Stimulated activated CD4-positive, alpha-beta T cell treated with anti-CD3 and anti-CD28 coated beads, Interleukin-2, amount 100 ng/mL, for 4 hours (primary cell): ENCODE data around the gene SLC6A4.

Source experiments
- DNase-seq: peaks from one replicate; pipeline ENCODE4 v3.0.0-alpha.2; 2020; ENCODE audit warnings: low read depth

Gene SLC6A4

GRCh38 chr17:30235386-30236296, at the start of gene SLC6A4:
Gene SLC6A4, minus strand, starts transcription at chr17:30235697. Its CDS starts 13,739 bp downstream, at chr17:30221958.
- DNase-seq: no peak

- no peak for DNase-seq
These were observed 43.7 kb upstream of the SLC6A4 start for GRCh38 chr17:30279156-30279555.

GRCh38 chr17:30278032-30278431, 42.5 kb upstream of the SLC6A4 start:
- DNase-seq: no peak

GRCh38 chr17:30275911-30276310, 40.4 kb upstream of the SLC6A4 start:
- no peak for DNase-seq

- no peak for DNase-seq
These were observed 39.4 kb upstream of the SLC6A4 start for GRCh38 chr17:30274887-30275286.

GRCh38 chr17:30273373-30273772, 37.9 kb upstream of the SLC6A4 start:
- no peak for DNase-seq

- DNase-seq: no peak
These were observed 35.6 kb upstream of the SLC6A4 start for GRCh38 chr17:30271102-30271501.

- no peak for DNase-seq
These were observed 32.1 kb upstream of the SLC6A4 start for GRCh38 chr17:30267625-30268024.

GRCh38 chr17:30263552-30264333, 28.2 kb upstream of the SLC6A4 start:
- DNase-seq: no peak

- no peak for DNase-seq
These were observed 21.4 kb upstream of the SLC6A4 start for GRCh38 chr17:30256756-30257506.

GRCh38 chr17:30254150-30254549, 18.7 kb upstream of the SLC6A4 start:
- DNase-seq: no peak

GRCh38 chr17:30253312-30253711, 17.8 kb upstream of the SLC6A4 start:
- no peak for DNase-seq

GRCh38 chr17:30251931-30252330, 16.4 kb upstream of the SLC6A4 start:
- DNase-seq: no peak

GRCh38 chr17:30249460-30249859, 14.0 kb upstream of the SLC6A4 start:
- no peak for DNase-seq

- no peak for DNase-seq
These were observed 13.3 kb upstream of the SLC6A4 start for GRCh38 chr17:30248786-30249185.

- no peak for DNase-seq
These were observed 11.0 kb upstream of the SLC6A4 start for GRCh38 chr17:30246460-30246859.

- no peak for DNase-seq
These were observed 9.4 kb upstream of the SLC6A4 start for GRCh38 chr17:30244853-30245385.

GRCh38 chr17:30243568-30243967, 8.1 kb upstream of the SLC6A4 start:
- DNase-seq: no peak

- no peak for DNase-seq
These were observed 7.5 kb upstream of the SLC6A4 start for GRCh38 chr17:30243002-30243401.

- no peak for DNase-seq
These were observed 5.6 kb upstream of the SLC6A4 start for GRCh38 chr17:30241051-30241450.

GRCh38 chr17:30240177-30240576, 4.7 kb upstream of the SLC6A4 start:
- DNase-seq: no peak

GRCh38 chr17:30239089-30239462, 3.6 kb upstream of the SLC6A4 start:
- DNase-seq: no peak
